Activated T-helper 1 cell treated with anti-CD3 and anti-CD28 coated beads, Interleukin-12 subunit alpha, Interleukin-12 subunit beta, Interleukin-2, Interleukin-4 antibody, amounts not matched to agents 30 ng/mL and 10 ng/mL and 1 ng/mL, durations not matched to agents 14 hours and 24 hours and 36 hours (primary cell): Measurements from ENCODE around the gene FUT2. TPM values are rescaled to one million over a fixed set of nuclear protein-coding genes. Genes with fewer than 3 reads are reported as not detected.
"Not testable (repeated sequence)": the region's sequence is repeated elsewhere in the genome, so short reads cannot be mapped to it uniquely, and the experiment has no call there.

Experiments used
- DNase-seq: peaks from one replicate; pipeline ENCODE4 v3.0.0; 2021; ENCODE audit warnings: low spot score
- H3K27ac Mint-ChIP-seq: one replicate; pipeline ENCODE4 v1.8.0; 2021; ENCODE audit warnings: mild to moderate bottlenecking, mixed read lengths
- H3K27me3 Mint-ChIP-seq: one replicate; pipeline ENCODE4 v1.8.0; 2022; ENCODE audit warnings: mild to moderate bottlenecking, moderate library complexity, mixed read lengths; ENCODE audit not compliant: insufficient read depth
- H3K36me3 Mint-ChIP-seq: one replicate; pipeline ENCODE4 v1.8.0; 2021; ENCODE audit warnings: low read depth, mixed read lengths
- H3K4me1 Mint-ChIP-seq: one replicate; pipeline ENCODE4 v1.8.0; 2021; ENCODE audit warnings: low read depth, mixed read lengths
- H3K4me3 Mint-ChIP-seq: one replicate; pipeline ENCODE4 v1.8.0; 2021; ENCODE audit warnings: mild to moderate bottlenecking, moderate library complexity, mixed read lengths
- H3K9me3 Mint-ChIP-seq: one replicate; pipeline ENCODE4 v1.8.0; 2021; ENCODE audit warnings: mixed read lengths
- intact Hi-C: fragments of 100-400 bp; cut with micrococcal nuclease; formaldehyde crosslinking; loops from one replicate; pipeline ENCODE4 v1.15.1; 2024
- total RNA-seq: library from RNA; stranded (reverse); gene quantifications from 2 replicates; pipeline ENCODE4 v1.2.3, GENCODE V29; 2022

The FUT2 gene
- total RNA-seq, 1 donor from 2014 or later = not detected

DNA sequence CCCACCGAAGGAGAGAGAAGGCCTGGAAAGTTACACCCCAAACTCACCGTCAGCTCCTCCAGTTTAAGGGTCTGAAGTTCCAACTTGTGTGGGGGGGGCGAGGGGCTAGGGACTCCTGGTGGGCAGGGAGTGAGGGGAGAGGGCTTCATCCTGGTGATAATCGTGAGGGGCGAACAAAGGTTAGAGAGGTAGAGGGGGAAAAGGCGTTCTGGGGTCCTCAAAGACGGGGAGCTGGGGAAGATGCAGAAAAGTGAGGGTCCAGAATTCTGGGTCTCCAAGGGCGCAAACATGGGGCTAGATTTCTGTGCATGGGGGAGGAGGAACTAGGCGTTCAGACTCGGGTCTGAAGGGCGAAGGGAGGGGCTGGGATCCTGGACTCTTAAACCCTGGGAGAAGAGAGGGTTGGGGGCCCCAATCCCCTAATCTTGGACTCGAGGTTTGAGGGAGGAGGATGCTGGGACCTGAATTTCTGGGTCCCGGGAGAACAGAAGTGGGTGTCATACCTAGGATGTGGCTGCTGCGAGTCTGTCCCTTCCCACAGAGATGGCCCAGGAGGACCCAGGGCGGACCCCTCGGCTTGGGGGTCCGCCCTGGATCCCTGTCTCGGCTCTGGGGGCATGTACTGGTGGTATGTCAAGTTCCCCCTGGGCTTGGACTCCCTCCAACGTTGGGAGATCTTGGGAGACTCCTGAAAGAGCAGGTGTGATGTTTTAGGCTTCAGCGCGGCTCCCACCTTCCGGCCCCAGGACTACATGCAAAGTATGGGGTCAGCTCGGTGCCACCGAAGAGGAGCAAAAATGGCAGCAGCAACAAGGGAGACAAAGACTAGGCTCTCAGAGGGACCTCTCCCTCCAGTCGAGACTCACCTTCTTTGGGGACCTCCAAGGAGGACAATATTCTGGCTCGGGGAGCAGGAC is 19.2 kb downstream of the FUT2 start:
- Mint-ChIP-seq H3K27me3 (peaks cover 1% of the 10 kb centered on the region), H3K27ac (peak overlapping the region; percentile 83), H3K4me1 (peaks cover 8% of the 10 kb centered on the region), H3K36me3 (no peaks in the 10 kb centered on the region), H3K4me3 (peak overlapping the region; percentile 80), H3K9me3 (no peaks in the 10 kb centered on the region)
- intact Hi-C loops = loop anchor here (1.0 to 10.0 kb wide), 11 partner anchors 10 to 930 kb away; partner anchors contain the start of genes CA11, CYTH2, EMP3 and NUCB1
- no peak for DNase-seq

DNA sequence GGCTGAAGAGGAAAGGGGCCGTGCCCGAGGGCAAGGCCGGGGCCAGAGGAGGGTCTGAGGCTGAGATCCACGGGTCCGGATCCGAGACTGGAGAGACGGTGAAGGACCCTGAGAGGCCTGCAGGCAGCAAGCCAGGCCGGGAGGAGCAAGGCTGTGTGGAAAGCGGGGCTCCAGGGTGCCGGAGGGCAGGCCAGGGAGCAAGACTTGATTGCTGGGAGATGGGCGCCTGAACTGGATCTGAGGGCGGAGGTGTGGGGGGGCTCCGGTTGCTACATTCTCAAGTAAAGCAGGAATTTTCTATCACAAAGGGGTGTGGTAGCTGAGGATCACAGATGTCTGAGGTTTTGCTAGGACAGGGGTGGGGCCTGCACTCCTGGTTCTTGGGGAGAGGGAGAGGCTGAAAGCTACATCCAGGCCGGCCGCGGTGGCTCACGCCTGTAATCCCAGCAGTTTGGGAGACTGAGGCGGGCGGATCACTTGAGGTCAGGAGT is 20.0 kb downstream of the FUT2 start:
- intact Hi-C loops = loop anchor here (2.0 to 10.0 kb wide), 3 partner anchors 69 to 929 kb away; partner anchors contain the start of genes CA11, EMP3, RRAS and SCAF1
- H3K36me3 Mint-ChIP-seq = no peaks in the 10 kb centered on the region
- H3K27me3 Mint-ChIP-seq = peaks cover 1% of the 10 kb centered on the region
- H3K4me1 Mint-ChIP-seq = peaks cover 13% of the 10 kb centered on the region
- H3K27ac Mint-ChIP-seq = peak overlapping the region; percentile 65
- H3K9me3 Mint-ChIP-seq = no peaks in the 10 kb centered on the region
- peak overlapping the region; percentile 47 for H3K4me3 Mint-ChIP-seq
- no peak for DNase-seq

DNA sequence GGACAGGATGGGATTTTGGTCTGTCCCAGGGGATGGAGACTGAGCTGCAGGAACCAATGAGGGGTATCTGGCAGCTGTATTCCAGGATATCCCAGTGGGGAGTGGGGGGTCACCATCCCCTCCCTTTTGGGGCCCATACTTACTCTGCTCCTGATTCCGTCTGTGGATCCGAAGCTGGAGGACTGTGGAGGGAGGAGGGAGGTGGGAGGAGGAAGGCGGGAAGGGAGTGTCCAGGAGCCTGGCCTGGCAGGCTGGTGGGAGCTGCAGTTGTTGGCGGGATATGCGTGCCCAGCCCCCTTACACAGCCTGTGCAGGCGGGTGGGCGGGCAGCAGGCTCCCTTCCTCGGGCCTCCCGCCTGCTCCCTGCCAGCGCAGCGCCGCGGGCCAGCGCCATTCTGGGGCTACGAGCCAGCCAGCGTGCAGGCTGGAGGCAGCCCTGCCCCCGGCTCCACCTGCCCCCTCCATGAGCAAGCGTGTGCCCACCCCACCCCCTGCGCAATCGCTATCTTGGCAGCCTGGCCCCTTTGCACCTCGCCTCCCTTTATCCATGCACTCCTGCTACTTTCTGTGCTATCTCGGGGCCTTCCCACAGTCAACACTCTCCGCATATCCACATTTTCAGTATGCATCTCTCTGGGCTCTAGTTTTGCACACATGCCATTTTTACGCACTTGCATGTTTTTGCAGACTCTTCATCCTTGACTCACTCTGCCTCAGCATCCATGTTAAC is 21.0 kb downstream of the FUT2 start:
- intact Hi-C loops = loop anchor here (10.0 kb wide), 2 partner anchors 392 to 928 kb away; partner anchors contain the start of genes EMP3, RRAS and SCAF1
- Mint-ChIP-seq H3K36me3 (no peaks in the 10 kb centered on the region), H3K9me3 (no peaks in the 10 kb centered on the region), H3K27me3 (peaks cover 1% of the 10 kb centered on the region), H3K4me3 (no peak overlapping the region), H3K4me1 (peaks cover 19% of the 10 kb centered on the region), H3K27ac (no peak overlapping the region)
- no peak for DNase-seq

DNA sequence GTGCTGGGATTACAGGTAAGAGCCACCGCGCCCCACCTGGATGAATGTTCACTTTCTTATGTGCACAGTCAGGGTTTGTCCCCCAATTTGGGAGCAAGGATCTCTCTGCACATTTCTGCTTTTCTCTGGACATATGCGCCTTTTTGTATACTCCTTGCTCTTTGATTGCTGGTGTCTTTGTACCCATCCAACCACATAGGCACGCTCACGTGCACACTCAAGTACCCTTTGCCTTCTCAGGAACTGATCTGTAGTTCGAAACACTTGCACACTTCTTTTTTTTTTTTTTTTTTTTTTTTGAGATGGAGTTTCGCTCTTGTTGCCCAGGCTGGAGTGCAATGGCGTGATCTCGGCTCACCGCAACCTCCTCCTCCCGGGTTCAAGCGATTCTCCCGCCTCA is 22.3 kb downstream of the FUT2 start:
- H3K4me1 Mint-ChIP-seq = peaks cover 19% of the 10 kb centered on the region
- H3K36me3 Mint-ChIP-seq, H3K27ac Mint-ChIP-seq, H3K27me3 Mint-ChIP-seq, DNase-seq, H3K9me3 Mint-ChIP-seq, H3K4me3 Mint-ChIP-seq: not testable (repeated sequence)
- intact Hi-C loops = loop anchor here (10.0 kb wide), 2 partner anchors 393 to 927 kb away; partner anchors contain the start of genes EMP3, RRAS and SCAF1

DNA sequence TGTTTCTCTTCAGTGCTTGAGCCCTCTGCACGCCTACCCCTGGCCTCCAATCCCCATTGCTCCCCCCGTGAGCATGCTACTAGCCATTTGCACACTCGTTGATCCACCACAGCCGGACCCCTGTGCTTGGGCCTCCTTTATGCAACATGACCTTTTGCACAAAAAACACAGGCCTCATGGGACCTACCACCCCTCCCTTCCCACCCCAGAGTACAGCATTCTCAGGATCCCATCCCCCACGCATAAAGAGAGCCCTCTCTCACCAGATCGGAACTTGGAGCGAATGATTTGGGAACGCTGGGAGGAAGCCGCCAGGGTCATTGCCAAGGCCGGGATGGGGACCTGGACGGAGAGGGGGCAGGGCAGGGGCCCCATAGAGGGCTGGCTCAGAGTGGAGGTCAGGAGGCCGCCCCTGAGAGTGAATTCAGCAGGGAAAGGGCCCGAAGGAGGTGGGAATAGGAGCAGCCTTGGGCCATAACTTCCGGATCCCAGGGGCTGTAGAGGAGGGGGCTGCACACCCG is 23.0 kb downstream of the FUT2 start:
- H3K36me3 Mint-ChIP-seq = no peaks in the 10 kb centered on the region
- H3K4me1 Mint-ChIP-seq = peaks cover 19% of the 10 kb centered on the region
- H3K9me3 Mint-ChIP-seq = no peaks in the 10 kb centered on the region
- no peak overlapping the region for H3K4me3 Mint-ChIP-seq
- H3K27ac Mint-ChIP-seq = no peak overlapping the region
- no peaks in the 10 kb centered on the region for H3K27me3 Mint-ChIP-seq
- DNase-seq = no peak
- intact Hi-C loops = loop anchor here (10.0 kb wide), 2 partner anchors 394 to 926 kb away; partner anchors contain the start of genes EMP3, RRAS and SCAF1

DNA sequence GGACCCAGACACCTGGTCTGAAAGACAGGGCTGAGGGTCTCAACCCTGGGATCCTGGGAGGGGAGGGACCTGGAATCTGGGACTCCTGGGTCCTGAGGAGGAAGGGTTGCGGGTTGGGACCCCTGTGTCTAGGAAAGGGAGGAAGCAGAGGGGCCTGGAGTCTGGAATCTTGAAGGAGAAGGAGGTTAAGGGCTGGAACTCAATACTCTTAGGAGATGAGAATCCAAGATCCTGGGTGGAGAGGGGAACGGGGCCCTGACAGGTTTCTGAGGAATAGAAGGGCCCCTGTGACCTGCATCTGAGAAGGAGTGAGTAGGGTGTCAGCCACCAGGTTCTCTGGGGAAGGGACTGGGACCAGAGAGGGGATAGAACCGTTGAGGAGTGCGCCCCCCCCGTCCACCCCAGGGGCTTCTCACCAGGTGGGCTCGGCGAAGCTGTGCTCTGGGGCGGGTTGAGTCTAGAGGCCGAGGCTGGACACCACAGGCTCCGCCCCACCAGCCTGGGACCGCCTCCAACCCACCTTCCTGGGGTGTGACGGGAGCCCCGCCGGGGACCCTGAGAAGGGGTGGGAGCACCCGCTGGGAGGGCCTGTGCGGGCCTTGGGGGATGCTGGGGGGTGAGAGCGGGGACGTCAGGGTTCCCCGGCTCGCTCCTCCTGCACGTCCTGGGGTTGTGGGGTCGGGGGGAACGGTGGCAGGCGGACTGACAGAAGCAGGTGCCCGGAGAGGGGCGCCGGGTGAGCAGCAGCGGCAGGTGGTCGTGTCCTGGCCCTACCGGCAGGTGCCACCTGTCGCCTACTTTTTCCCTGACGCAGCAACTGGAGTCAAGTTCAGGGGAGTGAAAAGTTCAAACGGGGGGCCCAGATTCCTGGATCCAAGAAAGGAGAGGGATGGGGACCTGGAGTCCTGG is 23.7 kb downstream of the FUT2 start, which contains the start of gene MAMSTR:
TSS of gene MAMSTR (minus strand) at position 463 of the 909 bp plus-strand sequence. CDS start 694 bp downstream, outside the sequence.
- Mint-ChIP-seq H3K27me3 (no peaks in the 10 kb centered on the region), H3K27ac (peak within 1 kb of the TSS; percentile 98), H3K4me3 (peak within 1 kb of the TSS; percentile 92), H3K9me3 (no peaks in the 10 kb centered on the region), H3K4me1 (peaks cover 17% of the 10 kb centered on the region), H3K36me3 (no peaks in the 10 kb centered on the region)
- DNase-seq = no peak
- intact Hi-C loops = loop anchor here (2.0 to 10.0 kb wide), 6 partner anchors 75 to 1675 kb away; partner anchors contain the start of genes C19orf73, EMP3, FTL and LIN7B

DNA sequence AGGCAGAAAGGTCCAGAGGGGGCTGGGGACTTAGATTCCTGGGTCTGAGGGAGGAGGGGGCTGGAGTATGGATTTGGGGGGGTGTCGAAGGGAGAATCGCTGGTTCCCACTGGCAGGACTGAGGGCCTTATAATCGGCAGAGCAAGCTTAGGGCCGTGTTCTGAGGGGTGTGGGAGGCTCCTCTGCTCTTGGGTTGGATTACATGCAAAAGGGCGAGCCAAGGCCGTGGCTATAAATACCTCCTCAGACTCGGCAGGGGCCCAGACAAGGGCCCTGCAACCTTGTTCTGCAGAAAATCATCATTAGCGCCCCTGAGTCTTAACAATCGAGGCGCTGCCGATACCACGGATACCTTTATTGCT is 24.5 kb downstream of the FUT2 start:
- H3K4me3 Mint-ChIP-seq = peak overlapping the region; percentile 92
- intact Hi-C loops = loop anchor here (2.0 to 10.0 kb wide), 4 partner anchors 75 to 1675 kb away; partner anchors contain the start of genes C19orf73, FTL, LIN7B and PPFIA3

DNA sequence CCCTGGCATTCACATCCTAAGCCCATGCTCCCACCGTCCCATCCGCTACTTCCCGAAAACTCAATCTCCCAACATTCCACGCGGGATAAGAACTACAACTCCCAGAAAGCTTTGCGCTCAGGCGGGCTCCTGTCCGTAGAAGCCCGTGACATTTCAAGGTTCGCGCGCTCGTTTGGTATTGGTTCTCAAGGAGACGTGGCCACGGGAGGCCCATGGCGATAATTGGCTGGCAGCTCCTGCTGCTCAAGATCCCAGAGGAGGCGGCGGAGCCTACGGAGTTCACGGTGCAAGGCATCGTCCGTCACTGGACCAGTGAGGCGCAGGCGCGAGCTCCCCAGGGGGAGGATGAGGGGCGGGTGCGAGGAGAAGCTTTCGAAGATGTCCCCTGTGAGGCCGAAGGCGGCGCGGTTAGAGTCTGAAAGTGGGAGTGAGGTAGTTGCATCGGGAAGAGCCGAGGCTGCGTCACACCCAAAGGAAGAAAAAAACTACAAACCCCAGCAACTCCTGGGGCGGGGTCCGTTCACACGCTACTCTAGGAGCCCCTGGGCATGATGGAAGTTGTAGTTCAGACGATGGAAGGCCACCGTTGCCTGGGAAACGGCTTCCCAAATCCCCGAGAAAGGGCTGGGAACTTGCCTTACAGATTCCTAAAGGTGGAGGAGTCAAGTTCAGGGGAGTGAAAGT is 25.0 kb downstream of the FUT2 start:
- intact Hi-C loops = loop anchor here (1.0 to 10.0 kb wide), 8 partner anchors 18 to 1676 kb away; partner anchors contain the start of genes C19orf73, FTL, LIN7B and PPFIA3
- Mint-ChIP-seq H3K27ac (peak overlapping the region; percentile 98), H3K27me3 (no peaks in the 10 kb centered on the region), H3K4me3 (peak overlapping the region; percentile 92), H3K4me1 (peaks cover 23% of the 10 kb centered on the region), H3K36me3 (peaks cover 7% of the 10 kb centered on the region), H3K9me3 (peaks cover 11% of the 10 kb centered on the region)
- DNase-seq = peak; percentile 91

More for the DNA sequence above, 24.5 kb downstream of the FUT2 start:
- DNase-seq = no peak
- Mint-ChIP-seq H3K27me3 (no peaks in the 10 kb centered on the region), H3K36me3 (peaks cover 5% of the 10 kb centered on the region), H3K4me1 (peaks cover 18% of the 10 kb centered on the region), H3K9me3 (peaks cover 6% of the 10 kb centered on the region), H3K27ac (no peak overlapping the region)

DNA sequence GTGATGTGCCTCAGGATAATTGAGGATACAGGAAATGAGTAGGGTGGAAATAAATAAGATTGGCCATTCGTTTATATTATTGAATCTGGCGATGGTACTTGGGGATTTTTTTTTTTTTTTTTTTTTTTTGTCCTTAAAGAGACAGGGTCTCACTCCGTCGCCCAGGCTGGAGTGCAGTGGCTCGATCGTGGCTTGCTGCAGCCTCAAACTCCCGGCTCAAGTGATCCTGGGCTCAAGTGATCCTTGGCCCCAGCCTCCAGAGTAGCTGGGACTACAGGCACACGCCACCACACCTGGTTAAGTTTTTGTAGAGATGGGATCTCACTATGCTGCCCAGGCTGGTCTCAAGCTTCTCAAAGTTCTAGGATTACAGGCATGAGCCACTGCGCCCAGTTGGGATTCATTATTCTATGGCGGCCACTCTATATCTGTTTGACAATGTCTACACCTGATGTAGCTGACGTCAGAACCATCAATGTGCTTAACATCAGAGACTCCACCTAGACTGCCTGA is 26.5 kb downstream of the FUT2 start:
- Mint-ChIP-seq H3K4me1 (peaks cover 31% of the 10 kb centered on the region), H3K27me3 (no peaks in the 10 kb centered on the region), H3K27ac (no peak overlapping the region), H3K36me3 (peaks cover 13% of the 10 kb centered on the region), H3K4me3 (peak overlapping the region; percentile 37), H3K9me3 (peaks cover 17% of the 10 kb centered on the region)
- no peak for DNase-seq
- intact Hi-C loops = loop anchor here (10.0 kb wide), 3 partner anchors 243 to 1677 kb away; partner anchors contain the start of genes C19orf73, FTL, LIN7B and PPFIA3

DNA sequence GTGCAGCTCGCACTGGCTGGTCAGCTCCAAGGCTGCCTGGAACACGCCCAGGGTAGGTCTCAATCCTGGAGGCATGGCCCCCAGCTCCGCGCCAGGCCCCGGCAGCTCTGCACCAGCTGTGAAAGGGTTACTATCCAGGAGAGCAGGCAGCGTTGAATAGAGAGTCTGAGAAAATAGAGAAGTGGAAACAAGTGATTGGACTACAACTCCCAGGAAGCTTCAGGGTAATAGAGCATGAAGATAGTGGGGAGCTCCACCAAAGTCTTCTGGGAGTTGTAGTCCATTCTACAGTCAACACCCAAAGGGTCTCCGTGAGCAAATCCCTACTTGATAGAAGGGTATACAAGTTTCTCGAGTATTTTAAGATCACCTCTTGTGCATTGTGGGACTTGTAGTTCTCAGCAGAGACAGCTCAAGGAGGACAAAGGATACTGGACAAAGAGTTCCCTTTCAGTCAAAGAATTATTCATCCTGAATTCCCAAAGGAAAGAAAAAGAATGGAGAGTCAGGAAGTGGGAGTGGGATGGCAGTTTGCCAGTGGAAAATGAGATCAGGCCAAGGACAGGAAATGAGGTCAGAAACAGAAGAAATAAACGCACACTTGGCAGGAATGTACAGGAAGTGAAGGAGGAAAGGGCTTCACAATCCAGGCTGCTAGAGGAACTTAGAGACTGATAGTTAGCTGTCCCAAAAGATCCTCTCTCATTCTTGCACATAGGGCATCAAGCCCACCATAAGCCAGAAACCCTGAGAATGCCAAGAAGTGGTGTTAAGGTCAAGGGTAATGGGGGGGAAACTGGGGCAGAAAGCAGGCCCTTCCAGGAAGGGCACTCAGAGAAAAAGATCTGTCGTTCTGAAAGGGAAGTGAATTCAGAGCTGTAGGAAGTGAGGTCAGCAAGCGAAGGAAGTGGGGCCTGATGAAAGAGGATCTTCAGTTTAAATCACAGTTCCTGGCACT is 29.3 kb downstream of the FUT2 start:
- Mint-ChIP-seq H3K27ac (peak overlapping the region; percentile 78), H3K36me3 (peaks cover 17% of the 10 kb centered on the region), H3K4me1 (peaks cover 31% of the 10 kb centered on the region), H3K27me3 (no peaks in the 10 kb centered on the region), H3K9me3 (peaks cover 21% of the 10 kb centered on the region), H3K4me3 (peak overlapping the region; percentile 13)
- intact Hi-C loops = loop anchor here (1.0 to 10.0 kb wide), 4 partner anchors 11 to 1680 kb away; partner anchors contain the start of genes C19orf73, FTL, LIN7B and PPFIA3
- no peak for DNase-seq
